HepG2 (cell line): Measurements from ENCODE around the gene MRPL58. TPM values are rescaled to one million over a fixed set of nuclear protein-coding genes. Genes with fewer than 3 reads are reported as not detected.

Experiments used
- MAFK ChIP-seq, 2 experiments: IDR thresholded peaks in 1 of 2; conservative IDR thresholded peaks in 1 of 2; 2 replicates each; pipeline ENCODE4 v1.6.1; 2011; ENCODE audit warnings: improper control_type of control experiment in 2 of 2, low read length in 2 of 2
- TCF7 ChIP-seq: sonication (generic); IDR thresholded peaks from 2 replicates; pipeline ENCODE4 v1.6.1; 2016; ENCODE audit warnings: antibody characterized with exemption, low read depth
- ZNF615 ChIP-seq: sonication (generic); formaldehyde crosslinking; IDR thresholded peaks from 2 replicates; pipeline ENCODE4 v1.5.0; 2020; ENCODE audit warnings: mild to moderate bottlenecking, missing genetic modification reagents, borderline replicate concordance
- polyA plus RNA-seq, 8 experiments: library from polyadenylated mRNA; depleted of rRNA in 3 of 8; stranded (reverse) in 7 of 8; unstranded in 1 of 8; fragments of >200 nt; fragmentation: Illumina TruSeq in 4 of 8; extraction: Trizol in 4 of 8; gene quantifications; 2 replicates each; pipeline versions ENCODE4 v1.2.1 to v1.2.3, GENCODE V29; 2011 to 2016; ENCODE audit warnings: low read depth in 4 of 8, missing spikeins in 1 of 8, mixed read lengths in 1 of 8; ENCODE audit not compliant: insufficient read depth in 1 of 8
- total RNA-seq, 5 experiments: library from RNA; depleted of rRNA; stranded (reverse); fragments of >200 nt; fragmentation: Illumina TruSeq; extraction: Trizol; gene quantifications; 2 replicates each; pipeline ENCODE4 v1.2.3, GENCODE V29; 2016; ENCODE audit warnings: low read depth in 1 of 5
- TF ChIP-seq, protein P1 (sequence below): sonication (generic); formaldehyde crosslinking; IDR thresholded peaks from 2 replicates; pipeline ENCODE4 v1.4.0; 2020; ENCODE audit warnings: mild to moderate bottlenecking, missing genetic modification reagents, borderline replicate concordance
- TF ChIP-seq, protein P2 (sequence below), 2 experiments: fragments of 450-650 bp in 1 of 2; sonication (generic) in 1 of 2; formaldehyde crosslinking in 1 of 2; IDR thresholded peaks; 2 replicates each; pipeline versions ENCODE4 v1.6.1 to v1.8.0; 2016 to 2022; ENCODE audit warnings: antibody characterized with exemption in 1 of 2, mild to moderate bottlenecking in 1 of 2, missing genetic modification reagents in 1 of 2
- TF ChIP-seq, protein P3 (sequence below): sonication (generic); formaldehyde crosslinking; IDR thresholded peaks from 2 replicates; pipeline ENCODE4 v1.5.1; 2020; ENCODE audit warnings: mild to moderate bottlenecking, missing genetic modification reagents, moderate library complexity

MRPL58 gene
- total and polyA plus RNA-seq, 2 of the 13 experiments (the other 11 are each of a cell fraction or from before 2014, with no cell fraction given), result 44.9 to 68.9 TPM

DNA sequence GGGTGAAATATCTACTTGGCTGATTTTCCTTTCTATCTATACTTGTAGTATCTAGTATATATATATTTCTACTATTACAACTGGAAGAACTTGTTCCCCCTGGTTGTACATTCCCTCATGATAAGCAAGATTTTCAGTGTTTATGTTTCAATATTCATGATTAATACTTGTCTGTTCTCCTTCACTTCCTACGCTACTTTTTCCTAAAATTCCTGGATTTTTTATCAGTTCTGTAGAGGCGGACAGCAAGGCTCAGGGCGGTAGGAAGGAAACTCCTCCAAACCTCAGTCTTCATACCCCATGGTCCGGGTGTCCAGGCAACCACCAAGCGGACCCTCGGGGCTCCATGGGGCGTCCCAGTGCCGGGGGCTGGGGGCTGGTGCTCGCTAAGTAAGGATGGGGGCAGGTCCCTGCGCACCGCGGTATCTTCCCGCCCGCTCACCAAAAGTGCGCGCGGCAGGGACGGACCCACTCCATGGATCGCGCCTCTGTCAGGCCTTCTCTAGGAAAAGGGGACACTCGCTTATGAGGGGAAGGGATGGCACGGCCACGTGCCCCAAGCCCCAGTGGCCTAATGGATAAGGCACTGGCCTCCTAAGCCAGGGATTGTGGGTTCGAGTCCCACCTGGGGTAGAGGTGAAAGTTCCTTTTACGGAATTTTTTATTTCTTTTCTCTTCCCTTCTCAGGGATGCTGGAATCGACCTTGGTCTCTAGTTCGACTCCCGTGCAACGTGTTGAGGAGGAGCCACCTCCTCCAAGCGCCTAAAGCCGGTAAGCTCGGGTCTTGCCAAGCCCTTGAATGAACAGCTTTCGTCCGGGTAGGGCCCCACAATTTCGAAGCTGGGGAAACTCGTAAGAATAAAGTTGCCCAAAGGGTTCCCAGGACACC is 21.1 kb downstream of the MRPL58 start (continued):
- TF ChIP-seq, protein P1, sequence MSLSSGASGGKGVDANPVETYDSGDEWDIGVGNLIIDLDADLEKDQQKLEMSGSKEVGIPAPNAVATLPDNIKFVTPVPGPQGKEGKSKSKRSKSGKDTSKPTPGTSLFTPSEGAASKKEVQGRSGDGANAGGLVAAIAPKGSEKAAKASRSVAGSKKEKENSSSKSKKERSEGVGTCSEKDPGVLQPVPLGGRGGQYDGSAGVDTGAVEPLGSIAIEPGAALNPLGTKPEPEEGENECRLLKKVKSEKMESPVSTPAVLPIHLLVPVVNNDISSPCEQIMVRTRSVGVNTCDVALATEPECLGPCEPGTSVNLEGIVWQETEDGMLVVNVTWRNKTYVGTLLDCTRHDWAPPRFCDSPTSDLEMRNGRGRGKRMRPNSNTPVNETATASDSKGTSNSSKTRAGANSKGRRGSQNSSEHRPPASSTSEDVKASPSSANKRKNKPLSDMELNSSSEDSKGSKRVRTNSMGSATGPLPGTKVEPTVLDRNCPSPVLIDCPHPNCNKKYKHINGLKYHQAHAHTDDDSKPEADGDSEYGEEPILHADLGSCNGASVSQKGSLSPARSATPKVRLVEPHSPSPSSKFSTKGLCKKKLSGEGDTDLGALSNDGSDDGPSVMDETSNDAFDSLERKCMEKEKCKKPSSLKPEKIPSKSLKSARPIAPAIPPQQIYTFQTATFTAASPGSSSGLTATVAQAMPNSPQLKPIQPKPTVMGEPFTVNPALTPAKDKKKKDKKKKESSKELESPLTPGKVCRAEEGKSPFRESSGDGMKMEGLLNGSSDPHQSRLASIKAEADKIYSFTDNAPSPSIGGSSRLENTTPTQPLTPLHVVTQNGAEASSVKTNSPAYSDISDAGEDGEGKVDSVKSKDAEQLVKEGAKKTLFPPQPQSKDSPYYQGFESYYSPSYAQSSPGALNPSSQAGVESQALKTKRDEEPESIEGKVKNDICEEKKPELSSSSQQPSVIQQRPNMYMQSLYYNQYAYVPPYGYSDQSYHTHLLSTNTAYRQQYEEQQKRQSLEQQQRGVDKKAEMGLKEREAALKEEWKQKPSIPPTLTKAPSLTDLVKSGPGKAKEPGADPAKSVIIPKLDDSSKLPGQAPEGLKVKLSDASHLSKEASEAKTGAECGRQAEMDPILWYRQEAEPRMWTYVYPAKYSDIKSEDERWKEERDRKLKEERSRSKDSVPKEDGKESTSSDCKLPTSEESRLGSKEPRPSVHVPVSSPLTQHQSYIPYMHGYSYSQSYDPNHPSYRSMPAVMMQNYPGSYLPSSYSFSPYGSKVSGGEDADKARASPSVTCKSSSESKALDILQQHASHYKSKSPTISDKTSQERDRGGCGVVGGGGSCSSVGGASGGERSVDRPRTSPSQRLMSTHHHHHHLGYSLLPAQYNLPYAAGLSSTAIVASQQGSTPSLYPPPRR (CRISPR knock-in tag), result peak; percentile 16; the same call in 1 of the 2 replicates
- TF ChIP-seq ZNF615, result no peak
- no peak for TF ChIP-seq TCF7
- TF ChIP-seq, protein P2, sequence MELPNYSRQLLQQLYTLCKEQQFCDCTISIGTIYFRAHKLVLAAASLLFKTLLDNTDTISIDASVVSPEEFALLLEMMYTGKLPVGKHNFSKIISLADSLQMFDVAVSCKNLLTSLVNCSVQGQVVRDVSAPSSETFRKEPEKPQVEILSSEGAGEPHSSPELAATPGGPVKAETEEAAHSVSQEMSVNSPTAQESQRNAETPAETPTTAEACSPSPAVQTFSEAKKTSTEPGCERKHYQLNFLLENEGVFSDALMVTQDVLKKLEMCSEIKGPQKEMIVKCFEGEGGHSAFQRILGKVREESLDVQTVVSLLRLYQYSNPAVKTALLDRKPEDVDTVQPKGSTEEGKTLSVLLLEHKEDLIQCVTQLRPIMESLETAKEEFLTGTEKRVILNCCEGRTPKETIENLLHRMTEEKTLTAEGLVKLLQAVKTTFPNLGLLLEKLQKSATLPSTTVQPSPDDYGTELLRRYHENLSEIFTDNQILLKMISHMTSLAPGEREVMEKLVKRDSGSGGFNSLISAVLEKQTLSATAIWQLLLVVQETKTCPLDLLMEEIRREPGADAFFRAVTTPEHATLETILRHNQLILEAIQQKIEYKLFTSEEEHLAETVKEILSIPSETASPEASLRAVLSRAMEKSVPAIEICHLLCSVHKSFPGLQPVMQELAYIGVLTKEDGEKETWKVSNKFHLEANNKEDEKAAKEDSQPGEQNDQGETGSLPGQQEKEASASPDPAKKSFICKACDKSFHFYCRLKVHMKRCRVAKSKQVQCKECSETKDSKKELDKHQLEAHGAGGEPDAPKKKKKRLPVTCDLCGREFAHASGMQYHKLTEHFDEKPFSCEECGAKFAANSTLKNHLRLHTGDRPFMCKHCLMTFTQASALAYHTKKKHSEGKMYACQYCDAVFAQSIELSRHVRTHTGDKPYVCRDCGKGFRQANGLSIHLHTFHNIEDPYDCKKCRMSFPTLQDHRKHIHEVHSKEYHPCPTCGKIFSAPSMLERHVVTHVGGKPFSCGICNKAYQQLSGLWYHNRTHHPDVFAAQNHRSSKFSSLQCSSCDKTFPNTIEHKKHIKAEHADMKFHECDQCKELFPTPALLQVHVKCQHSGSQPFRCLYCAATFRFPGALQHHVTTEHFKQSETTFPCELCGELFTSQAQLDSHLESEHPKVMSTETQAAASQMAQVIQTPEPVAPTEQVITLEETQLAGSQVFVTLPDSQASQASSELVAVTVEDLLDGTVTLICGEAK (IDR thresholded peaks at IDR 0.05), result no peak; the same call in 1 of the 2 replicates
- TF ChIP-seq, protein P2 (CRISPR knock-in tag; IDR thresholded peaks at IDR 0.05), result peak; percentile 47; the same call in 1 of the 2 replicates
- TF ChIP-seq, protein P3, sequence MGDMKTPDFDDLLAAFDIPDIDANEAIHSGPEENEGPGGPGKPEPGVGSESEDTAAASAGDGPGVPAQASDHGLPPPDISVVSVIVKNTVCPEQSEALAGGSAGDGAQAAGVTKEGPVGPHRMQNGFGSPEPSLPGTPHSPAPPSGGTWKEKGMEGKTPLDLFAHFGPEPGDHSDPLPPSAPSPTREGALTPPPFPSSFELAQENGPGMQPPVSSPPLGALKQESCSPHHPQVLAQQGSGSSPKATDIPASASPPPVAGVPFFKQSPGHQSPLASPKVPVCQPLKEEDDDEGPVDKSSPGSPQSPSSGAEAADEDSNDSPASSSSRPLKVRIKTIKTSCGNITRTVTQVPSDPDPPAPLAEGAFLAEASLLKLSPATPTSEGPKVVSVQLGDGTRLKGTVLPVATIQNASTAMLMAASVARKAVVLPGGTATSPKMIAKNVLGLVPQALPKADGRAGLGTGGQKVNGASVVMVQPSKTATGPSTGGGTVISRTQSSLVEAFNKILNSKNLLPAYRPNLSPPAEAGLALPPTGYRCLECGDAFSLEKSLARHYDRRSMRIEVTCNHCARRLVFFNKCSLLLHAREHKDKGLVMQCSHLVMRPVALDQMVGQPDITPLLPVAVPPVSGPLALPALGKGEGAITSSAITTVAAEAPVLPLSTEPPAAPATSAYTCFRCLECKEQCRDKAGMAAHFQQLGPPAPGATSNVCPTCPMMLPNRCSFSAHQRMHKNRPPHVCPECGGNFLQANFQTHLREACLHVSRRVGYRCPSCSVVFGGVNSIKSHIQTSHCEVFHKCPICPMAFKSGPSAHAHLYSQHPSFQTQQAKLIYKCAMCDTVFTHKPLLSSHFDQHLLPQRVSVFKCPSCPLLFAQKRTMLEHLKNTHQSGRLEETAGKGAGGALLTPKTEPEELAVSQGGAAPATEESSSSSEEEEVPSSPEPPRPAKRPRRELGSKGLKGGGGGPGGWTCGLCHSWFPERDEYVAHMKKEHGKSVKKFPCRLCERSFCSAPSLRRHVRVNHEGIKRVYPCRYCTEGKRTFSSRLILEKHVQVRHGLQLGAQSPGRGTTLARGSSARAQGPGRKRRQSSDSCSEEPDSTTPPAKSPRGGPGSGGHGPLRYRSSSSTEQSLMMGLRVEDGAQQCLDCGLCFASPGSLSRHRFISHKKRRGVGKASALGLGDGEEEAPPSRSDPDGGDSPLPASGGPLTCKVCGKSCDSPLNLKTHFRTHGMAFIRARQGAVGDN (CRISPR knock-in tag), result peak; percentile 41; the same call in 1 of the 2 replicates
- TF ChIP-seq MAFK (conservative IDR thresholded peaks at IDR 0.05 in 1 of 2, IDR thresholded peaks at IDR 0.05 in 1 of 2; ENCODE audit: low read length in 2 of 2), result no peak
